KBM-7 (cell line): Measurements from ENCODE around the gene C22orf31.

Experiments
- DNase-seq: peaks from one replicate; pipeline ENCODE4 v3.0.0-alpha.2; 2015
- in situ Hi-C: fragments of 300-500 bp; cut with MboI; formaldehyde crosslinking; loops from 2 replicates; pipeline ENCODE4 v1.14.3; 2020; ENCODE audit warnings: low sequenced_read_pairs, low pct_unique_long_range_greater_than_20kb, mixed read lengths

The C22orf31 gene

DNA sequence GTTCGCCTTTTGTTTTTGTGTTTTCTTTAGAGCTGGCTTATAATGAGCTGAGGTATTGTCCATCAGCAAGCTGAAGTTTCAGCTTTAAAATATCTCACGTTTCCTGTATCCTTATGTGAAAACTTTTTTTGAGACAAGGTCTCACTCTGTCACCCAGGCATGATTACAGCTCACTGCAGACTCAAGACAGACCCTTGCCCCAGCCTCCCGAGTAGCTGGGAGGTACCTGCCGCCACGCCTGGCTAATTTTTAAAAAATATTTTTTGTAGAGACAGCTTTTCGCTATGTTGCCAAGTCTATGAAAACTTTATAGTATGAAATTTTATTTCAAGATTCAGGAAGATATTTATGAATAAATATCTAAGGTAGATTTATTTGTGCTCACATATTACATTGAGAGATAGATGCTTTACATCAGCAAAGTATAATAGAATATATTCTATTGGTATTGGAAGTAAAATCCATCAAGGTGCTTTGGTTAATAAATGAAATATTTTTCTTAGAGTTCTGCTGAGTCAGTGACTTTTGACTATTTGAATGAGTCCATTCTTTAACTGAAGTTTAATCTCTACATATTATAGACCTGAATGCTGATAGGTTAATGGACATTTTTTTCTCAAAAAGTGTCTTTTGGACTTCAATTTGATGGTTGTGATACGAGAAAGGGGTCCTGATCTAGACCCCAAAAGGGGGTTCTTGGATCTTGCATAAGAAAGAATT lies 21.4 kb upstream of the C22orf31 start:
- no peak for DNase-seq
- in situ Hi-C loops, result no loop called here

GRCh38 chr22:29081517-29082236 lies 20.0 kb upstream of the C22orf31 start:
- in situ Hi-C loops, result no loop called here
- DNase-seq, result no peak

- in situ Hi-C loops, result no loop called here
- no peak for DNase-seq
Observed at GRCh38 chr22:29080106-29080975, 18.7 kb upstream of the C22orf31 start.

GRCh38 chr22:29079218-29079901 lies 17.7 kb upstream of the C22orf31 start:
- in situ Hi-C loops, result no loop called here
- no peak for DNase-seq

- DNase-seq, result no peak
- in situ Hi-C loops, result no loop called here
Observed at GRCh38 chr22:29078869-29079207, 17.2 kb upstream of the C22orf31 start.

DNA sequence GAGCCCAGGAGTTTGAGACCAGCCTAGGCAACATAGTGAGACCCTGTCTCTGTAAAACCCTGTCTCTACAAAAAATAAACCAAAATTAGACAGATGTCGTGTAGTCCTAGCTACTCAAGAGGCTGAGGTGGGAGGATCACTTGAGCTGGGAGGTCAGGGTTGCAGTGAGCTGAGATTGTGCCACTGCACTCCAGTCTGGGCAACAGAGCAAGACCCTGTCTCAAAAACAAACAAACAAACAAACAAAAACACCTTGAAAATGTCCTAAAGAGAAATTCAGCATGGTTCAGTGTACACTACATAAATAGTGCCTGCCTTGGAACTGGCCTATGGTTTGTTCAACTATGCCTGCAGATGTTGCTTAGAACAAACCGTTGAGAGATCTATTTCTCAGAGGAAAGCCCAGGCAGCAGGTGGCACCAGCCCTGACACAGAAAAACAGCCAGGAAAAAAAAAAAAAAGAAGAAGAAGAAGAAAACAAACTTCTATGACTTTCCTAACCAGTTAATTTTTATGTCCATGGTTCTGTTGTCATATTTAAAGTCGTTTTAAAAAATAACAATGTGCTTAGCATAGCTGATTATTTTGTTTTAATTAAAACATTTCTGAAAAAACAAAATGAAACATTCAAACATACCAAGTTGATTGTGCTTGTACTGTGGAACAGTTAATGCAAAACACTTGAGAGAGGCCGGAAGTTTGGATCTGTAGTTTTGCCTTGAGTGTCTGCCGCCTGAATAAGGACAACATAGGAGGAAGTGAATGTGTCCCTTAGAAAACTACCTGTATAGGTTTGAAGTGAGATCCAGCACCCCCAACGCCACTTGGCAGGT lies 16.6 kb upstream of the C22orf31 start:
- in situ Hi-C loops, result no loop called here
- DNase-seq, result no peak

- in situ Hi-C loops, result no loop called here
Observed at GRCh38 chr22:29074276-29074772, 12.7 kb upstream of the C22orf31 start.

DNA sequence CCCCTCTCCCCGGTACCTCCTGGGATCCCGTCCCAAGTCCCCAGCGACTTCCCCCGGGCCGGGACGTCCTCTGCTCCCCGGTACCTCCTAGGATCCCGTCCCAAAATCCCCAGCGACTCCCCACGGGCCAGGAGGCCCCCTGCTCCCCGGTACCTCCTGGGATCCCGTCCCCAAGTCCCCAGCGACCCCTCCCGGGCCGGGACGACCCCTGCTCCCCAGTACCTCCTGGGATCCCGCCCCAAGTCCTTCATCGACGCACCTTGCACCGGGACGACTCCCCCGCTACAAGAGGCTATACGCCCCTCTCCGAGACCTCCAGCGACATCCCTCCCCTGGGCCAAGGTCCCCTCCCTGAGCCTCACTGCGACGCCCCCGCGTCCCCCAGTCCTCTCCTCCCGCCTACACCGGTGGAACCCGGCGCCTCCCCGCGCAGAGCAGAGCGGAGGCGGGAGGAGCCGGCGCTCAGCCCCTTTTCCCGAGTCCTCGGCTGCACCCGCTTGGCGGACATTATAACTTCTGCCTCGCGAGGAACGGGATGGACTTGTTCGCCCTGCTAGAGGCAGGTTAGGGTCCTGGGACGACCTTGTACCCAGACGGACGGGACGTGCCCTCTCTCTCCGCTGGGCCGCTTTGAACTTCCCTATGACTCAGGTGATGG lies 12.1 kb upstream of the C22orf31 start:
- in situ Hi-C loops, result no loop called here
- DNase-seq, result no peak

More at GRCh38 chr22:29074276-29074772, 12.7 kb upstream of the C22orf31 start:
- DNase-seq, result no peak

GRCh38 chr22:29072979-29073617 lies 11.5 kb upstream of the C22orf31 start, which contains the start of gene KREMEN1:
KREMEN1 (plus strand) TSS chr22:29073035; CDS start chr22:29073131, 96 bp downstream.
- in situ Hi-C loops, result no loop called here

GRCh38 chr22:29072193-29072978 lies 10.8 kb upstream of the C22orf31 start:
- DNase-seq, result peak; percentile 72

More at GRCh38 chr22:29072979-29073617, 11.5 kb upstream of the C22orf31 start, which contains the start of gene KREMEN1:
- DNase-seq, result no peak

GRCh38 chr22:29071261-29072045 lies 9.8 kb upstream of the C22orf31 start:
- DNase-seq, result no peak
- in situ Hi-C loops, result no loop called here

More at GRCh38 chr22:29072193-29072978, 10.8 kb upstream of the C22orf31 start:
- in situ Hi-C loops, result no loop called here

DNA sequence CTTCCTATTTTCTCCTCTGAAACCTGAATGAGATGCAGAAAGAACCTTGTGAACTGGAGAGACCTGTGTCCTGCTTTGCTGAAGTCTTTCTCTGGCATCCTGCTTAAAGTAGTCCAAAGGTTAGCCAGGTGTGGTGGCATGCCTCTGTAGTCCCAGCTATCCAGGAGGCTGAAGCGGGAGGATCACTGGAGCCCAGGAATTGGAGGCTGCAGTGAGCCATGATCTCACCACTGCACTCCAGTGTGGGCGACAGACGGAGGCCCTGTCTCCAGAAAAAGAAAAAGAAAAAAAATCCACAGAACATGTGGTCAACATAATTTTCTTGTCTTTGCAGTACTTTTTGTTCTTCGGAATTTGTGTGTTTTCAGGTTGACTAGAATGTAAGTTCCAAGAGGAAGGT lies 8.9 kb upstream of the C22orf31 start:
- in situ Hi-C loops, result no loop called here
- DNase-seq, result no peak

GRCh38 chr22:29069463-29069862 lies 7.8 kb upstream of the C22orf31 start:
- in situ Hi-C loops, result no loop called here
- DNase-seq, result no peak

- no peak for DNase-seq
- in situ Hi-C loops, result no loop called here
Observed at GRCh38 chr22:29065468-29066190, 4.0 kb upstream of the C22orf31 start.

DNA sequence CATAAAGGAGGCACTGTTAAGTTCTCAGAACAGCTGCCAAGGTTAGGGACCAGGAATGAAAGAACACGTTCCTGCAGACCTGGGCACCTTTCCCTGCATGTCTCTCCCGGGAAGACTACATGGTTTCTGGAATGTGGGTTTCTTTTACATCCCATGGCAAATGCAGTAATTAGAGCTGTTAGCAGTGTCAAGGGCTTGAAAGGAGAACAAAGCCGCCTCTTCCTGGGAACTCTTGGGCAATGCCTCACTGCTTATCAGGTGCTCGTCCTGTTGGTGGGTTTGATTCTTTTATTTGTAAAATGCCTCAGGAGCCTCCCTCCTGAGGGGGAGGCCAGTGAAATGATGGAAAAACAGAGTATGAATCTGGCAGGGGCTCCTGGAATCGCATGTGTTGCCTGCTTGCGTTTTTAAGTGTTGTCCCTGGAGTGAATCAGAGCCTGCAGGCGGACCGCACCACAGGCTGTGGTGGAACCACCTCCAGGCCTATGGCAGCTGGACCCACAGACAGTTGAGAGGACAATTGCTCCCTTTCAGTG lies 723 bp upstream of the C22orf31 start:
- in situ Hi-C loops, result no loop called here
- DNase-seq, result no peak
